ENCODE measurements around the gene MEF2D. TPM values are rescaled to one million over a fixed set of nuclear protein-coding genes. Genes with fewer than 3 reads are reported as not detected.

Gene MEF2D
- total RNA-seq, 1 experiment from 2014 or later: 22.3 TPM

- Histone ChIP-seq H3K4me3 (ENCODE audit: low read length) (no peak overlapping the region), H3K79me2 (ENCODE audit: low read length) (no peaks in the 10 kb centered on the region), H3K27ac (ENCODE audit: low read length) (no peak overlapping the region), H3K9me3 (ENCODE audit: low read length) (no peaks in the 10 kb centered on the region), H3K27me3 (ENCODE audit: low read length) (no peaks in the 10 kb centered on the region), H3K4me2 (ENCODE audit: low read depth, low read length, poor library complexity, severe bottlenecking) (no peak overlapping the region), H3K4me1 (ENCODE audit: low read length) (peaks cover 6% of the 10 kb centered on the region), H2AFZ (ENCODE audit: low read length) (no peak overlapping the region), H4K20me1 (ENCODE audit: insufficient read depth, low read depth, low read length) (no peaks in the 10 kb centered on the region), H3K9me2 (replicated peaks; ENCODE audit: insufficient read depth, low read length) (no peaks in the 10 kb centered on the region), H3K36me3 (ENCODE audit: insufficient read depth, low read length) (no peaks in the 10 kb centered on the region), H3K9ac (ENCODE audit: low read length) (no peak overlapping the region)
- no peak for DNase-seq
Measured at GRCh38 chr1:156540955-156541354, 40.4 kb upstream of the MEF2D start.

GRCh38 chr1:156539818-156540355 is 39.3 kb upstream of the MEF2D start:
- H3K36me3 ChIP-seq (ENCODE audit: insufficient read depth, low read length): no peaks in the 10 kb centered on the region
- H3K9ac ChIP-seq (ENCODE audit: low read length): no peak overlapping the region
- no peaks in the 10 kb centered on the region for H3K9me3 ChIP-seq (ENCODE audit: low read length)
- no peaks in the 10 kb centered on the region for H4K20me1 ChIP-seq (ENCODE audit: insufficient read depth, low read depth, low read length)
- H2AFZ ChIP-seq (ENCODE audit: low read length): no peak overlapping the region
- no peak overlapping the region for H3K27ac ChIP-seq (ENCODE audit: low read length)
- H3K4me2 ChIP-seq (ENCODE audit: low read depth, low read length, poor library complexity, severe bottlenecking): no peak overlapping the region
- H3K27me3 ChIP-seq (ENCODE audit: low read length): no peaks in the 10 kb centered on the region
- no peaks in the 10 kb centered on the region for H3K79me2 ChIP-seq (ENCODE audit: low read length)
- H3K9me2 ChIP-seq (replicated peaks; ENCODE audit: insufficient read depth, low read length): no peaks in the 10 kb centered on the region
- peaks cover 6% of the 10 kb centered on the region for H3K4me1 ChIP-seq (ENCODE audit: low read length)
- H3K4me3 ChIP-seq (ENCODE audit: low read length): no peak overlapping the region
- no peak for DNase-seq

- no peak for DNase-seq
Measured at GRCh38 chr1:156538711-156539440, 38.3 kb upstream of the MEF2D start.

GRCh38 chr1:156537027-156537426 is 36.5 kb upstream of the MEF2D start:
- H3K4me3 ChIP-seq (ENCODE audit: low read length): no peak overlapping the region
- no peaks in the 10 kb centered on the region for H3K9me2 ChIP-seq (replicated peaks; ENCODE audit: insufficient read depth, low read length)
- no peaks in the 10 kb centered on the region for H3K79me2 ChIP-seq (ENCODE audit: low read length)
- no peak overlapping the region for H2AFZ ChIP-seq (ENCODE audit: low read length)
- no peaks in the 10 kb centered on the region for H3K27me3 ChIP-seq (ENCODE audit: low read length)
- no peak overlapping the region for H3K4me2 ChIP-seq (ENCODE audit: low read depth, low read length, poor library complexity, severe bottlenecking)
- H3K4me1 ChIP-seq (ENCODE audit: low read length): peaks cover 6% of the 10 kb centered on the region
- H3K9ac ChIP-seq (ENCODE audit: low read length): no peak overlapping the region
- no peak overlapping the region for H3K27ac ChIP-seq (ENCODE audit: low read length)
- H3K9me3 ChIP-seq (ENCODE audit: low read length): no peaks in the 10 kb centered on the region
- DNase-seq: no peak
- no peaks in the 10 kb centered on the region for H3K36me3 ChIP-seq (ENCODE audit: insufficient read depth, low read length)
- H4K20me1 ChIP-seq (ENCODE audit: insufficient read depth, low read depth, low read length): no peaks in the 10 kb centered on the region

More at GRCh38 chr1:156538711-156539440, 38.3 kb upstream of the MEF2D start:
- no peaks in the 10 kb centered on the region for H3K27me3 ChIP-seq (ENCODE audit: low read length)
- H3K36me3 ChIP-seq (ENCODE audit: insufficient read depth, low read length): no peaks in the 10 kb centered on the region
- no peaks in the 10 kb centered on the region for H3K9me2 ChIP-seq (replicated peaks; ENCODE audit: insufficient read depth, low read length)
- H3K4me3 ChIP-seq (ENCODE audit: low read length): no peak overlapping the region
- H3K79me2 ChIP-seq (ENCODE audit: low read length): no peaks in the 10 kb centered on the region
- no peak overlapping the region for H2AFZ ChIP-seq (ENCODE audit: low read length)
- H3K27ac ChIP-seq (ENCODE audit: low read length): no peak overlapping the region
- H4K20me1 ChIP-seq (ENCODE audit: insufficient read depth, low read depth, low read length): no peaks in the 10 kb centered on the region
- H3K9ac ChIP-seq (ENCODE audit: low read length): no peak overlapping the region
- H3K4me2 ChIP-seq (ENCODE audit: low read depth, low read length, poor library complexity, severe bottlenecking): no peak overlapping the region
- H3K9me3 ChIP-seq (ENCODE audit: low read length): no peaks in the 10 kb centered on the region
- peaks cover 6% of the 10 kb centered on the region for H3K4me1 ChIP-seq (ENCODE audit: low read length)

GRCh38 chr1:156534424-156535060 is 34.0 kb upstream of the MEF2D start:
- Histone ChIP-seq H4K20me1 (ENCODE audit: insufficient read depth, low read depth, low read length) (no peaks in the 10 kb centered on the region), H3K79me2 (ENCODE audit: low read length) (no peaks in the 10 kb centered on the region), H3K9me3 (ENCODE audit: low read length) (no peaks in the 10 kb centered on the region), H3K4me3 (ENCODE audit: low read length) (no peak overlapping the region), H3K4me2 (ENCODE audit: low read depth, low read length, poor library complexity, severe bottlenecking) (no peak overlapping the region), H3K27me3 (ENCODE audit: low read length) (no peaks in the 10 kb centered on the region), H3K4me1 (ENCODE audit: low read length) (peaks cover 6% of the 10 kb centered on the region), H3K9ac (ENCODE audit: low read length) (no peak overlapping the region), H2AFZ (ENCODE audit: low read length) (no peak overlapping the region), H3K27ac (ENCODE audit: low read length) (no peak overlapping the region), H3K36me3 (ENCODE audit: insufficient read depth, low read length) (no peaks in the 10 kb centered on the region), H3K9me2 (replicated peaks; ENCODE audit: insufficient read depth, low read length) (no peaks in the 10 kb centered on the region)
- DNase-seq: no peak

- H3K27me3 ChIP-seq (ENCODE audit: low read length): no peaks in the 10 kb centered on the region
- H3K4me1 ChIP-seq (ENCODE audit: low read length): peaks cover 5% of the 10 kb centered on the region
- H3K79me2 ChIP-seq (ENCODE audit: low read length): no peaks in the 10 kb centered on the region
- no peaks in the 10 kb centered on the region for H3K9me3 ChIP-seq (ENCODE audit: low read length)
- H3K27ac ChIP-seq (ENCODE audit: low read length): no peak overlapping the region
- no peaks in the 10 kb centered on the region for H3K36me3 ChIP-seq (ENCODE audit: insufficient read depth, low read length)
- H3K4me3 ChIP-seq (ENCODE audit: low read length): no peak overlapping the region
- no peak overlapping the region for H3K9ac ChIP-seq (ENCODE audit: low read length)
- no peak for DNase-seq
- no peak overlapping the region for H3K4me2 ChIP-seq (ENCODE audit: low read depth, low read length, poor library complexity, severe bottlenecking)
- H3K9me2 ChIP-seq (replicated peaks; ENCODE audit: insufficient read depth, low read length): no peaks in the 10 kb centered on the region
- no peak overlapping the region for H2AFZ ChIP-seq (ENCODE audit: low read length)
- no peaks in the 10 kb centered on the region for H4K20me1 ChIP-seq (ENCODE audit: insufficient read depth, low read depth, low read length)
Measured at GRCh38 chr1:156533568-156534220, 33.1 kb upstream of the MEF2D start.

- H3K27me3 ChIP-seq (ENCODE audit: low read length): no peaks in the 10 kb centered on the region
- no peak for DNase-seq
- no peaks in the 10 kb centered on the region for H3K79me2 ChIP-seq (ENCODE audit: low read length)
- H3K36me3 ChIP-seq (ENCODE audit: insufficient read depth, low read length): no peaks in the 10 kb centered on the region
- no peaks in the 10 kb centered on the region for H3K4me1 ChIP-seq (ENCODE audit: low read length)
- H3K9me3 ChIP-seq (ENCODE audit: low read length): no peaks in the 10 kb centered on the region
- no peak overlapping the region for H3K9ac ChIP-seq (ENCODE audit: low read length)
- H3K27ac ChIP-seq (ENCODE audit: low read length): no peak overlapping the region
- no peaks in the 10 kb centered on the region for H3K9me2 ChIP-seq (replicated peaks; ENCODE audit: insufficient read depth, low read length)
- H2AFZ ChIP-seq (ENCODE audit: low read length): no peak overlapping the region
- H3K4me2 ChIP-seq (ENCODE audit: low read depth, low read length, poor library complexity, severe bottlenecking): no peak overlapping the region
- H4K20me1 ChIP-seq (ENCODE audit: insufficient read depth, low read depth, low read length): no peaks in the 10 kb centered on the region
- H3K4me3 ChIP-seq (ENCODE audit: low read length): no peak overlapping the region
Measured at GRCh38 chr1:156532374-156532773, 31.8 kb upstream of the MEF2D start.

- Histone ChIP-seq H3K4me3 (ENCODE audit: low read length) (no peak overlapping the region), H2AFZ (ENCODE audit: low read length) (no peak overlapping the region), H3K9me3 (ENCODE audit: low read length) (no peaks in the 10 kb centered on the region), H3K4me2 (ENCODE audit: low read depth, low read length, poor library complexity, severe bottlenecking) (no peak overlapping the region), H3K9ac (ENCODE audit: low read length) (no peak overlapping the region), H4K20me1 (ENCODE audit: insufficient read depth, low read depth, low read length) (no peaks in the 10 kb centered on the region), H3K4me1 (ENCODE audit: low read length) (peaks cover 9% of the 10 kb centered on the region), H3K36me3 (ENCODE audit: insufficient read depth, low read length) (no peaks in the 10 kb centered on the region), H3K27me3 (ENCODE audit: low read length) (no peaks in the 10 kb centered on the region), H3K79me2 (ENCODE audit: low read length) (no peaks in the 10 kb centered on the region), H3K27ac (ENCODE audit: low read length) (no peak overlapping the region), H3K9me2 (replicated peaks; ENCODE audit: insufficient read depth, low read length) (no peaks in the 10 kb centered on the region)
- DNase-seq: no peak
Measured at GRCh38 chr1:156530006-156530405, 29.4 kb upstream of the MEF2D start.

All from Karpas-422 (cell line).